LNCAP (cell line): ENCODE results near the gene DUSP28.

ENCODE experiments used
- CTCF ChIP-seq: fragments of 450-650 bp; IDR thresholded peaks from 2 replicates; pipeline ENCODE4 v1.5.1; 2017; ENCODE audit warnings: mild to moderate bottlenecking

Gene DUSP28

GRCh38 chr2:240566203-240567136 is 6.3 kb downstream of the DUSP28 start:
- peak; percentile 86 for TF ChIP-seq CTCF

GRCh38 chr2:240567137-240567871 is 7.1 kb downstream of the DUSP28 start:
- TF ChIP-seq CTCF: no peak

DNA sequence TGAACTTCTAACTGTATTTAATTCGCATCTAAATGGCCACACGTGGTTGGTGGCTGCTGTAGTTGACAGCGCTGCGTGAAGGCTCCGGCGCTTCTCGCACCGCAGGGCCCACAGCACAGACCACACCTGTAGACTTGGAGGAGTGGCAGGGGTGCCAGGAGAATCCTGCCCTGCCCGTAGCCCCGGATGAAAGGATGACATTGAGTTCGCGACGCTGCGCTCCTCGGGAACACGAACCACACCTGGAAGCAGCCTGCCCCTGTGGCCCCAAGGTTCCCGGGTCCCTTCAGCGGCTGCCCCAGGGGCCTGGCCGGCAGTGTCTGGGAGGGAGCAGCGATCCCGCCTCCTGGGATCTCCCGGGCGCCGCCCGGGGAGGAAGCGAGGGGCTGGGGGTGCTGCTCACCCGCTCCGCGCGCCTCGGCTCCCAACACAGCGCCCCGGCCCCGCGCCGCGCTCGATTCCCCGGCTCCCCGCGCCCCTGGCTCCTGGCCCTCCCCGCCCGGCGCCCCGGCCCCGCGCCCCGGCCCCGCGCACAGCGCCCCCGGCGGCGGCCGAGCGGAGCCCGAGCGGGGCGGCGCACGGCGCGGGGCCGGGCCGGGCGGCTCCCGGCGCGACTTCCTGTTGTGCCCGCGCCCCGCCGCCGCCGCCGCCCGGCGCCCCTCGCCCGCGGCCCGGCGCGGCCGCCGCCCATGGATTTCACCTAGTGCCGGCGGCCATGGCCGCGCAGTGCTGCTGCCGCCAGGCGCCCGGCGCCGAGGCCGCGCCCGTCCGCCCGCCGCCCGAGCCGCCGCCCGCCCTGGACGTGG is 7.9 kb downstream of the DUSP28 start, which contains the start of gene RNPEPL1:
RNPEPL1 (plus strand) TSS at position 613 of the 806 bp plus-strand sequence; CDS start at position 716, 103 bp downstream.
- peak; percentile 35; the same call in 1 of the 2 replicates for TF ChIP-seq CTCF

GRCh38 chr2:240568678-240569522 is 8.7 kb downstream of the DUSP28 start:
- no peak for TF ChIP-seq CTCF

DNA sequence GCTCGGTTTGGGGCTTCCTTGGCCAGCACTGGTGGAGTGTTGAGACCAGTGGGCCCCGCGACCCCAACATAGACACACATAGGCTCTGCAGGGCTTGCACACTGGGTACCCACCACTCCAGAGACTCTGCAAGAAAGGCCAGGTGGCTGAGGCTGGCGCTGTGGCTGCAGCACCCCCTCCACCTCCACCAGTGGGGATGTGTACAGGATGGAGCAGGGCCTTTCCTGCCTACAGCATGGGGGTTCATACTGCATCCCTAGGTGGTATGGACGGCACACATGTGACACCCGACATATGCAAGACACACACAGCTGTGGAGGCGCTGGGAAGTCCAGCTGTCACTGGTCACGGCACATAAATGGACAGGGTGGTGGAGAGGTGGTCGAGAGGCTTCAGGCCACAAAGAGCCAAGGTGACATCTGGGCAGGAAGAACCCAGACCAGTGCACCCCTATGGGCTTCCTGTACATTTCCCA is 9.4 kb downstream of the DUSP28 start:
- no peak for TF ChIP-seq CTCF

DNA sequence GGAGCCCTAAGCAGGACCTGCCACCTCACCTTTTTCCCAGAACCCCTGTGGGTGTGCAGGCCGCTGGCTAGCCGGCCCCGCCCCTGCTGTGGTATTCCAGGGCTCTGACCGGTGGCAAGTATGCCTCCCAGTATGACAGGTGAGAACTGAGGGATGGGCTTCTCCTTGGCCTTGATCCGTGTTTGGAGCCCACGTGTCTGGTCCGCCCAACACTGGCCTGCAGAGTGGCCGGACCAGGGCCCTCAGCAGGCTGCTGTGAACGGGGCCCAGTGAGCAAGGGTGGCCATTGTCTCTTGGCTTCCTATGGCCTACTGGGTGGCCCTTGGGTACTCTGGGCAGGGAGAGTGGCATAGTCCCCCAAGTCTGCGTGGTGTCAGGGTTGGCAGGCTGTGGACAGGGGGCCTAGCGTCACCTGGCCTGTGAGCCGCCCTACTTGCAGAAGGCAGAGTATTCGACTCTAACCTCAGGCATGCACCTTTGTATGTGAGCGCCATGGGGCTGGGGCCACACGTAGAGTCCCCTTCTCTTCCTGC is 9.9 kb downstream of the DUSP28 start:
- no peak for TF ChIP-seq CTCF
